Thoracic aorta (tissue), 2 donors: ENCODE results near the gene LRIT1. TPM values are rescaled to one million over a fixed set of nuclear protein-coding genes. Genes with fewer than 3 reads are reported as not detected.

Experiments
- ATAC-seq: fragments of 150-250 bp; one replicate; pipeline ENCODE4 v1.8.0; 2017; ENCODE audit warnings: low read depth; ENCODE audit not compliant: insufficient number of reproducible peaks, low FRiP score
- DNase-seq: peaks from one replicate; pipeline ENCODE4 v3.0.0-alpha.2; 2020; ENCODE audit warnings: low spot score
- H3K27ac ChIP-seq, 2 donors: fragments of 200-600 bp; sonication (generic); 1 replicate in 1 of 2; 2 replicates in 1 of 2; pipeline ENCODE4 v1.5.1; 2016; ENCODE audit warnings: mild to moderate bottlenecking in 2 of 2, moderate library complexity in 2 of 2
- H3K27me3 ChIP-seq: fragments of 200-600 bp; sonication (generic); replicated peaks from 2 replicates; pipeline ENCODE4 v1.6.0; 2016; ENCODE audit warnings: mild to moderate bottlenecking; ENCODE audit not compliant: insufficient read depth
- H3K36me3 ChIP-seq: fragments of 200-600 bp; sonication (generic); one replicate; pipeline ENCODE4 v1.5.1; 2016
- H3K4me1 ChIP-seq, 2 donors: fragments of 200-600 bp; sonication (generic); 1 replicate in 1 of 2; 2 replicates in 1 of 2; pipeline versions ENCODE4 v1.5.1 to v1.6.0; 2016; ENCODE audit warnings: low read depth in 2 of 2, mild to moderate bottlenecking in 1 of 2; ENCODE audit not compliant: control insufficient read depth in 1 of 2
- H3K4me3 ChIP-seq: fragments of 200-600 bp; sonication (generic); 2 replicates; pipeline ENCODE4 v1.5.1; 2016; ENCODE audit warnings: mild to moderate bottlenecking
- H3K9me3 ChIP-seq: fragments of 200-600 bp; sonication (generic); 2 replicates; pipeline ENCODE4 v1.5.1; 2016
- total RNA-seq, 2 donors: library from RNA; depleted of rRNA; stranded (reverse); fragments of >200 nt; gene quantifications; one replicate each; pipeline versions ENCODE4 v1.1.0 to v1.2.3, GENCODE V29; 2016
- TF ChIP-seq, protein P1 (sequence below): fragments of 200-600 bp; sonication (generic); IDR thresholded peaks from one replicate; pipeline ENCODE4 v1.5.1; 2019; ENCODE audit warnings: antibody characterized with exemption

LRIT1 gene
- total RNA-seq, 2 donors from 2014 or later, result not detected

DNA sequence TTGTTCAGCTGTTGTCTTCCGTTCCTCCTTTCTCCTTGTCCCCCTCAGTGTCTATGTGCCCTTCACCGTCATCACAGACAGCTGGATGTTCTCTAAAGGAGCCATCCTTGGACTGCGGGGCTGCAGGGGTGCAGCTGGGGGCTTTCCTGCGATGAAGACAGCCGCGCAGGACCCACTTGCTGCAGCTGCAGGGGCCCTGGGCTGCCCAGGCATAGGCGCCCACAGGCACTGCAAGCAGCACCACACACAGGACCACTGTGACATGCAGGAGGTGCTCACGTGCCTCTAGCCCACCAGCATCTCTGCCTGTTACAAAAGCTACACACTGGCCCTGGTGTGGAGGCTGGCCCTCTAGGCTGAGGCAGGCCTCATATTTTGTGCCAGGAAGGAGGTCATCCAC is 19.4 kb downstream of the LRIT1 start:
- H3K36me3 ChIP-seq, result no peaks in the 10 kb centered on the region
- no peaks in the 10 kb centered on the region for H3K27me3 ChIP-seq
- no peaks in the 10 kb centered on the region for H3K9me3 ChIP-seq
- DNase-seq (no peak), ATAC-seq (no peak)
- no peaks in the 10 kb centered on the region for H3K4me1 ChIP-seq
- no peak overlapping the region for H3K27ac ChIP-seq
- TF ChIP-seq, protein P1, sequence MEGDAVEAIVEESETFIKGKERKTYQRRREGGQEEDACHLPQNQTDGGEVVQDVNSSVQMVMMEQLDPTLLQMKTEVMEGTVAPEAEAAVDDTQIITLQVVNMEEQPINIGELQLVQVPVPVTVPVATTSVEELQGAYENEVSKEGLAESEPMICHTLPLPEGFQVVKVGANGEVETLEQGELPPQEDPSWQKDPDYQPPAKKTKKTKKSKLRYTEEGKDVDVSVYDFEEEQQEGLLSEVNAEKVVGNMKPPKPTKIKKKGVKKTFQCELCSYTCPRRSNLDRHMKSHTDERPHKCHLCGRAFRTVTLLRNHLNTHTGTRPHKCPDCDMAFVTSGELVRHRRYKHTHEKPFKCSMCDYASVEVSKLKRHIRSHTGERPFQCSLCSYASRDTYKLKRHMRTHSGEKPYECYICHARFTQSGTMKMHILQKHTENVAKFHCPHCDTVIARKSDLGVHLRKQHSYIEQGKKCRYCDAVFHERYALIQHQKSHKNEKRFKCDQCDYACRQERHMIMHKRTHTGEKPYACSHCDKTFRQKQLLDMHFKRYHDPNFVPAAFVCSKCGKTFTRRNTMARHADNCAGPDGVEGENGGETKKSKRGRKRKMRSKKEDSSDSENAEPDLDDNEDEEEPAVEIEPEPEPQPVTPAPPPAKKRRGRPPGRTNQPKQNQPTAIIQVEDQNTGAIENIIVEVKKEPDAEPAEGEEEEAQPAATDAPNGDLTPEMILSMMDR, result no peak
- no peak overlapping the region for H3K4me3 ChIP-seq

- Histone ChIP-seq H3K36me3 (no peaks in the 10 kb centered on the region), H3K27me3 (no peaks in the 10 kb centered on the region), H3K9me3 (no peaks in the 10 kb centered on the region), H3K4me1 (no peaks in the 10 kb centered on the region), H3K4me3 (no peak overlapping the region), H3K27ac (no peak overlapping the region)
- TF ChIP-seq, protein P1, result no peak
- no peak for ATAC-seq
- DNase-seq, result no peak
Measured at GRCh38 chr10:84217746-84218145, 23.6 kb downstream of the LRIT1 start.

GRCh38 chr10:84216834-84217233 is 24.5 kb downstream of the LRIT1 start:
- Histone ChIP-seq H3K4me3 (no peak overlapping the region), H3K27me3 (no peaks in the 10 kb centered on the region), H3K4me1 (no peaks in the 10 kb centered on the region), H3K27ac (no peak overlapping the region), H3K36me3 (no peaks in the 10 kb centered on the region), H3K9me3 (no peaks in the 10 kb centered on the region)
- DNase-seq (no peak), ATAC-seq (no peak)
- TF ChIP-seq, protein P1, result no peak

- DNase-seq, result no peak
- Histone ChIP-seq H3K9me3 (no peaks in the 10 kb centered on the region), H3K27me3 (no peaks in the 10 kb centered on the region), H3K4me1 (no peaks in the 10 kb centered on the region), H3K4me3 (no peak overlapping the region), H3K36me3 (no peaks in the 10 kb centered on the region), H3K27ac (no peak overlapping the region)
- no peak for ATAC-seq
- TF ChIP-seq, protein P1, result no peak
Measured at GRCh38 chr10:84214612-84215235, 26.6 kb downstream of the LRIT1 start.

- Histone ChIP-seq H3K36me3 (no peaks in the 10 kb centered on the region), H3K4me3 (no peak overlapping the region), H3K27ac (no peak overlapping the region), H3K27me3 (no peaks in the 10 kb centered on the region), H3K4me1 (no peaks in the 10 kb centered on the region), H3K9me3 (no peaks in the 10 kb centered on the region)
- TF ChIP-seq, protein P1, result no peak
- DNase-seq (no peak), ATAC-seq (no peak)
Measured at GRCh38 chr10:84214046-84214572, 27.2 kb downstream of the LRIT1 start.
